HepG2 (cell line): ENCODE measurements around the gene ZNF189. TPM values are rescaled to one million over a fixed set of nuclear protein-coding genes. Genes with fewer than 3 reads are reported as not detected.

Source experiments
- ARNT ChIP-seq: fragments of 450-650 bp; IDR thresholded peaks from 2 replicates; pipeline ENCODE4 v1.6.1; 2017
- GTF3A ChIP-seq: sonication (generic); formaldehyde crosslinking; conservative IDR thresholded peaks from 2 replicates; pipeline ENCODE4 v1.4.0; 2020; ENCODE audit warnings: mild to moderate bottlenecking, missing genetic modification reagents
- HCFC1 ChIP-seq: fragments of 150-350 bp; IDR thresholded peaks from 2 replicates; pipeline ENCODE4 v1.6.1; 2014; ENCODE audit warnings: low read depth, low read length
- HNF1B ChIP-seq: sonication (generic); formaldehyde crosslinking; IDR thresholded peaks from 2 replicates; pipeline ENCODE4 v1.5.1; 2020; ENCODE audit warnings: mild to moderate bottlenecking, moderate library complexity, missing genetic modification reagents
- HOXA9 ChIP-seq: sonication (generic); formaldehyde crosslinking; IDR thresholded peaks from 2 replicates; pipeline ENCODE4 v1.8.1; 2022; ENCODE audit warnings: missing genetic modification reagents, mild to moderate bottlenecking, moderate library complexity, borderline replicate concordance
- IKZF5 ChIP-seq: IDR thresholded peaks from 2 replicates; pipeline ENCODE4 v1.6.1; 2018; ENCODE audit warnings: missing genetic modification reagents, mild to moderate bottlenecking, missing compliant biosample characterization
- MLXIP ChIP-seq: sonication (generic); formaldehyde crosslinking; IDR thresholded peaks from 2 replicates; pipeline ENCODE4 v1.9.0; 2021; ENCODE audit warnings: missing genetic modification reagents, borderline replicate concordance
- NFIB ChIP-seq: sonication (generic); formaldehyde crosslinking; IDR thresholded peaks from 2 replicates; pipeline ENCODE4 v1.9.0; 2021; ENCODE audit warnings: missing genetic modification reagents, mild to moderate bottlenecking, borderline replicate concordance
- NKX3-1 ChIP-seq: sonication (generic); formaldehyde crosslinking; IDR thresholded peaks from 2 replicates; pipeline ENCODE4 v1.5.0; 2020; ENCODE audit warnings: missing genetic modification reagents
- NR2F1 ChIP-seq, 2 experiments: fragments of 450-650 bp in 1 of 2; formaldehyde crosslinking in 1 of 2; IDR thresholded peaks; 2 replicates each; pipeline versions ENCODE4 v1.5.0 to v1.6.1; 2016 to 2020; ENCODE audit warnings: mild to moderate bottlenecking in 1 of 2, missing compliant biosample characterization in 1 of 2, missing genetic modification reagents in 1 of 2, moderate library complexity in 1 of 2
- RCOR2 ChIP-seq: IDR thresholded peaks from 2 replicates; pipeline ENCODE4 v1.6.1; 2016; ENCODE audit warnings: missing biosample characterization, missing genetic modification reagents
- ZNF138 ChIP-seq: sonication (generic); formaldehyde crosslinking; IDR thresholded peaks from 2 replicates; pipeline ENCODE4 v1.5.0; 2020; ENCODE audit warnings: mild to moderate bottlenecking, low read depth, missing genetic modification reagents
- ZNF362 ChIP-seq: sonication (generic); formaldehyde crosslinking; IDR thresholded peaks from 2 replicates; pipeline ENCODE4 v1.4.0; 2020; ENCODE audit warnings: missing genetic modification reagents, mild to moderate bottlenecking, borderline replicate concordance
- ZNF740 ChIP-seq: sonication (generic); formaldehyde crosslinking; IDR thresholded peaks from 2 replicates; pipeline ENCODE4 v1.4.0; 2020; ENCODE audit warnings: missing genetic modification reagents
- ZZZ3 ChIP-seq: sonication (generic); formaldehyde crosslinking; IDR thresholded peaks from 2 replicates; pipeline ENCODE4 v1.4.0; 2020; ENCODE audit warnings: missing genetic modification reagents, mild to moderate bottlenecking, borderline replicate concordance
- polyA plus RNA-seq, 8 experiments: library from polyadenylated mRNA; depleted of rRNA in 3 of 8; stranded (reverse) in 7 of 8; unstranded in 1 of 8; fragments of >200 nt; fragmentation: Illumina TruSeq in 4 of 8; extraction: Trizol in 4 of 8; gene quantifications; 2 replicates each; pipeline versions ENCODE4 v1.2.1 to v1.2.3, GENCODE V29; 2011 to 2016; ENCODE audit warnings: low read depth in 4 of 8, missing spikeins in 1 of 8, mixed read lengths in 1 of 8; ENCODE audit not compliant: insufficient read depth in 1 of 8
- total RNA-seq, 5 experiments: library from RNA; depleted of rRNA; stranded (reverse); fragments of >200 nt; fragmentation: Illumina TruSeq; extraction: Trizol; gene quantifications; 2 replicates each; pipeline ENCODE4 v1.2.3, GENCODE V29; 2016; ENCODE audit warnings: low read depth in 1 of 5
- TF ChIP-seq, protein P1 (sequence below): sonication (generic); formaldehyde crosslinking; IDR thresholded peaks from 2 replicates; pipeline ENCODE4 v1.4.0; 2020; ENCODE audit warnings: missing genetic modification reagents
- TF ChIP-seq, protein P2 (sequence below): sonication (generic); formaldehyde crosslinking; conservative IDR thresholded peaks from 2 replicates; pipeline ENCODE4 v1.8.0; 2022; ENCODE audit warnings: mild to moderate bottlenecking, moderate library complexity, missing genetic modification reagents

The ZNF189 gene
- total and polyA plus RNA-seq, 2 of the 13 experiments (the other 11 are each of a cell fraction or from before 2014, with no cell fraction given), result 8.4 to 50.0 TPM

GRCh38 chr9:101366038-101366756 lies 32.5 kb upstream of the ZNF189 start (continued):
- peak; percentile 60; the same call in 1 of the 2 replicates for TF ChIP-seq HNF1B
- TF ChIP-seq ZNF740 (CRISPR knock-in tag), result no peak
- no peak for TF ChIP-seq ARNT
- no peak for TF ChIP-seq HCFC1
- TF ChIP-seq ZNF362, result peak; percentile 93
- TF ChIP-seq NR2F1 (CRISPR knock-in tag; IDR thresholded peaks at IDR 0.05), result peak in 1 of 2 experiments; percentile 15; a peak in 1 of 4 replicates
- TF ChIP-seq, protein P1, sequence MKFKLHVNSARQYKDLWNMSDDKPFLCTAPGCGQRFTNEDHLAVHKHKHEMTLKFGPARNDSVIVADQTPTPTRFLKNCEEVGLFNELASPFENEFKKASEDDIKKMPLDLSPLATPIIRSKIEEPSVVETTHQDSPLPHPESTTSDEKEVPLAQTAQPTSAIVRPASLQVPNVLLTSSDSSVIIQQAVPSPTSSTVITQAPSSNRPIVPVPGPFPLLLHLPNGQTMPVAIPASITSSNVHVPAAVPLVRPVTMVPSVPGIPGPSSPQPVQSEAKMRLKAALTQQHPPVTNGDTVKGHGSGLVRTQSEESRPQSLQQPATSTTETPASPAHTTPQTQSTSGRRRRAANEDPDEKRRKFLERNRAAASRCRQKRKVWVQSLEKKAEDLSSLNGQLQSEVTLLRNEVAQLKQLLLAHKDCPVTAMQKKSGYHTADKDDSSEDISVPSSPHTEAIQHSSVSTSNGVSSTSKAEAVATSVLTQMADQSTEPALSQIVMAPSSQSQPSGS (CRISPR knock-in tag), result no peak; the same call in 1 of the 2 replicates
- TF ChIP-seq ZZZ3 (CRISPR knock-in tag), result no peak
- no peak for TF ChIP-seq ZNF138 (CRISPR knock-in tag)
- TF ChIP-seq, protein P2, sequence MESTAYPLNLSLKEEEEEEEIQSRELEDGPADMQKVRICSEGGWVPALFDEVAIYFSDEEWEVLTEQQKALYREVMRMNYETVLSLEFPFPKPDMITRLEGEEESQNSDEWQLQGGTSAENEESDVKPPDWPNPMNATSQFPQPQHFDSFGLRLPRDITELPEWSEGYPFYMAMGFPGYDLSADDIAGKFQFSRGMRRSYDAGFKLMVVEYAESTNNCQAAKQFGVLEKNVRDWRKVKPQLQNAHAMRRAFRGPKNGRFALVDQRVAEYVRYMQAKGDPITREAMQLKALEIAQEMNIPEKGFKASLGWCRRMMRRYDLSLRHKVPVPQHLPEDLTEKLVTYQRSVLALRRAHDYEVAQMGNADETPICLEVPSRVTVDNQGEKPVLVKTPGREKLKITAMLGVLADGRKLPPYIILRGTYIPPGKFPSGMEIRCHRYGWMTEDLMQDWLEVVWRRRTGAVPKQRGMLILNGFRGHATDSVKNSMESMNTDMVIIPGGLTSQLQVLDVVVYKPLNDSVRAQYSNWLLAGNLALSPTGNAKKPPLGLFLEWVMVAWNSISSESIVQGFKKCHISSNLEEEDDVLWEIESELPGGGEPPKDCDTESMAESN (CRISPR knock-in tag), result no peak
- no peak for TF ChIP-seq IKZF5 (CRISPR knock-in tag)
- TF ChIP-seq NKX3-1 (CRISPR knock-in tag), result 0 out of 2 replicates have a peak, but pooled peaks have one; percentile 52
- 0 out of 2 replicates have a peak, but pooled peaks have one; percentile 32 for TF ChIP-seq GTF3A (CRISPR knock-in tag)
- TF ChIP-seq RCOR2 (CRISPR knock-in tag), result 0 out of 2 replicates have a peak, but pooled peaks have one; percentile 8
- no peak for TF ChIP-seq MLXIP
- no peak for TF ChIP-seq HOXA9 (CRISPR knock-in tag)
- TF ChIP-seq NFIB (CRISPR knock-in tag), result no peak
